ENCODE data around the gene GALNT8. TPM values are rescaled to one million over a fixed set of nuclear protein-coding genes. Genes with fewer than 3 reads are reported as not detected.

The GALNT8 gene
- total RNA-seq, 6 experiments from 2014 or later, result not detected

GRCh38 chr12:4725057-4725456, 4.9 kb downstream of the GALNT8 start:
- H3K4me1 Mint-ChIP-seq (ENCODE audit: low read depth), result no peaks in the 10 kb centered on the region
- no peaks in the 10 kb centered on the region for H3K9me3 Mint-ChIP-seq
- no peak overlapping the region for H3K4me3 Mint-ChIP-seq
- H3K36me3 Mint-ChIP-seq (ENCODE audit: low read depth), result no peaks in the 10 kb centered on the region
- peaks cover 26% of the 10 kb centered on the region for H3K27me3 Mint-ChIP-seq (ENCODE audit: insufficient read depth)
- H3K27ac Mint-ChIP-seq, result no peak overlapping the region
- TF ChIP-seq, protein P1, sequence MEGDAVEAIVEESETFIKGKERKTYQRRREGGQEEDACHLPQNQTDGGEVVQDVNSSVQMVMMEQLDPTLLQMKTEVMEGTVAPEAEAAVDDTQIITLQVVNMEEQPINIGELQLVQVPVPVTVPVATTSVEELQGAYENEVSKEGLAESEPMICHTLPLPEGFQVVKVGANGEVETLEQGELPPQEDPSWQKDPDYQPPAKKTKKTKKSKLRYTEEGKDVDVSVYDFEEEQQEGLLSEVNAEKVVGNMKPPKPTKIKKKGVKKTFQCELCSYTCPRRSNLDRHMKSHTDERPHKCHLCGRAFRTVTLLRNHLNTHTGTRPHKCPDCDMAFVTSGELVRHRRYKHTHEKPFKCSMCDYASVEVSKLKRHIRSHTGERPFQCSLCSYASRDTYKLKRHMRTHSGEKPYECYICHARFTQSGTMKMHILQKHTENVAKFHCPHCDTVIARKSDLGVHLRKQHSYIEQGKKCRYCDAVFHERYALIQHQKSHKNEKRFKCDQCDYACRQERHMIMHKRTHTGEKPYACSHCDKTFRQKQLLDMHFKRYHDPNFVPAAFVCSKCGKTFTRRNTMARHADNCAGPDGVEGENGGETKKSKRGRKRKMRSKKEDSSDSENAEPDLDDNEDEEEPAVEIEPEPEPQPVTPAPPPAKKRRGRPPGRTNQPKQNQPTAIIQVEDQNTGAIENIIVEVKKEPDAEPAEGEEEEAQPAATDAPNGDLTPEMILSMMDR (IDR thresholded peaks at IDR 0.05), result no peak
- no peak for DNase-seq

- H3K36me3 Mint-ChIP-seq (ENCODE audit: low read depth), result no peaks in the 10 kb centered on the region
- H3K4me1 Mint-ChIP-seq (ENCODE audit: low read depth), result no peaks in the 10 kb centered on the region
- H3K9me3 Mint-ChIP-seq, result no peaks in the 10 kb centered on the region
- DNase-seq, result no peak
- peaks cover 9% of the 10 kb centered on the region for H3K27me3 Mint-ChIP-seq (ENCODE audit: insufficient read depth)
- TF ChIP-seq, protein P1 (IDR thresholded peaks at IDR 0.05), result no peak
- no peak overlapping the region for H3K4me3 Mint-ChIP-seq
- no peak overlapping the region for H3K27ac Mint-ChIP-seq
Observed at GRCh38 chr12:4734625-4735340, 14.6 kb downstream of the GALNT8 start.

GRCh38 chr12:4736091-4736490, 15.9 kb downstream of the GALNT8 start:
- H3K27me3 Mint-ChIP-seq (ENCODE audit: insufficient read depth), result peaks cover 10% of the 10 kb centered on the region
- H3K4me3 Mint-ChIP-seq, result no peak overlapping the region
- H3K9me3 Mint-ChIP-seq, result no peaks in the 10 kb centered on the region
- no peaks in the 10 kb centered on the region for H3K36me3 Mint-ChIP-seq (ENCODE audit: low read depth)
- no peak for DNase-seq
- TF ChIP-seq, protein P1 (IDR thresholded peaks at IDR 0.05), result no peak
- no peaks in the 10 kb centered on the region for H3K4me1 Mint-ChIP-seq (ENCODE audit: low read depth)
- no peak overlapping the region for H3K27ac Mint-ChIP-seq

GRCh38 chr12:4738541-4738940, 18.3 kb downstream of the GALNT8 start:
- no peaks in the 10 kb centered on the region for H3K4me1 Mint-ChIP-seq (ENCODE audit: low read depth)
- H3K9me3 Mint-ChIP-seq, result no peaks in the 10 kb centered on the region
- DNase-seq, result no peak
- H3K27me3 Mint-ChIP-seq (ENCODE audit: insufficient read depth), result peaks cover 10% of the 10 kb centered on the region
- no peak overlapping the region for H3K27ac Mint-ChIP-seq
- H3K36me3 Mint-ChIP-seq (ENCODE audit: low read depth), result no peaks in the 10 kb centered on the region
- TF ChIP-seq, protein P1 (IDR thresholded peaks at IDR 0.05), result no peak
- H3K4me3 Mint-ChIP-seq, result no peak overlapping the region

DNA sequence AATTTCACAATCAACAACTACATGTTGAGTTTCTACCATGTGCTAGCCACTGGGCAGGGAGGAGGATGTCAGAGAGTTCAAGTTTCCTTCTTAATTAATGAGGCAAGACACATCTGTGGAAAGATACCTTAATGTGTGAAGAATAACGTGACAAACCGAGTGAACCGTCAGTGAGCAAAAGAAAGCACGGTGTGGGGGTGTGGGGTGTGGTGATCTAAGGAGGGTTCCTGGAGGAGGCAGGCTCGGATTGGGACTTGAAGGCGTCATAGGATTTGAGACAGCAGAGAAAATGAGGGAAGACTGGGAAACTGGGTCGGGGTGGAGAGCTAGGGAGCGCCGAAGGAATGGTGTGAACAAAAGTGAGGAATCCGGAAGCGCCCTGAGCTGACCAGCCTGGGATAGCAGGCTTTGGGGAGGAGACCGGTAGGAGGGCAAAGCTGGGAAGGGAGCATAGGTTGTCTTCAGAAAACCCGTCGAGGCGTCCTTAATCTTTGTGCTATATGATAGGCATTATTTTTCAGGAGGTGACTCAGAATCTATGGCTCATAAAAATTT, 22.3 kb downstream of the GALNT8 start:
- TF ChIP-seq, protein P1 (IDR thresholded peaks at IDR 0.05), result no peak
- no peaks in the 10 kb centered on the region for H3K4me1 Mint-ChIP-seq (ENCODE audit: low read depth)
- peaks cover 11% of the 10 kb centered on the region for H3K27me3 Mint-ChIP-seq (ENCODE audit: insufficient read depth)
- H3K9me3 Mint-ChIP-seq, result no peaks in the 10 kb centered on the region
- DNase-seq, result no peak
- no peaks in the 10 kb centered on the region for H3K36me3 Mint-ChIP-seq (ENCODE audit: low read depth)
- H3K27ac Mint-ChIP-seq, result no peak overlapping the region
- H3K4me3 Mint-ChIP-seq, result no peak overlapping the region

Measured in HFFc6 (cell line).